Loucy (cell line): ENCODE data around the gene BFAR.

Experiments used
- EZH2phosphoT487 ChIP-seq: fragments of 200-600 bp; IDR thresholded peaks from 2 replicates; pipeline ENCODE4 v1.6.1; 2018; ENCODE audit warnings: antibody characterized with exemption, mild to moderate bottlenecking, moderate library complexity, borderline replicate concordance
- TF ChIP-seq, protein P1 (sequence below): fragments of 200-600 bp; sonication (generic); conservative IDR thresholded peaks from 2 replicates; pipeline ENCODE4 v1.5.1; 2014; ENCODE audit warnings: mild to moderate bottlenecking, antibody characterized with exemption, low read length

GRCh38 chr16:14667347-14668266 is 34.9 kb downstream of the BFAR start:
- TF ChIP-seq, protein P1, sequence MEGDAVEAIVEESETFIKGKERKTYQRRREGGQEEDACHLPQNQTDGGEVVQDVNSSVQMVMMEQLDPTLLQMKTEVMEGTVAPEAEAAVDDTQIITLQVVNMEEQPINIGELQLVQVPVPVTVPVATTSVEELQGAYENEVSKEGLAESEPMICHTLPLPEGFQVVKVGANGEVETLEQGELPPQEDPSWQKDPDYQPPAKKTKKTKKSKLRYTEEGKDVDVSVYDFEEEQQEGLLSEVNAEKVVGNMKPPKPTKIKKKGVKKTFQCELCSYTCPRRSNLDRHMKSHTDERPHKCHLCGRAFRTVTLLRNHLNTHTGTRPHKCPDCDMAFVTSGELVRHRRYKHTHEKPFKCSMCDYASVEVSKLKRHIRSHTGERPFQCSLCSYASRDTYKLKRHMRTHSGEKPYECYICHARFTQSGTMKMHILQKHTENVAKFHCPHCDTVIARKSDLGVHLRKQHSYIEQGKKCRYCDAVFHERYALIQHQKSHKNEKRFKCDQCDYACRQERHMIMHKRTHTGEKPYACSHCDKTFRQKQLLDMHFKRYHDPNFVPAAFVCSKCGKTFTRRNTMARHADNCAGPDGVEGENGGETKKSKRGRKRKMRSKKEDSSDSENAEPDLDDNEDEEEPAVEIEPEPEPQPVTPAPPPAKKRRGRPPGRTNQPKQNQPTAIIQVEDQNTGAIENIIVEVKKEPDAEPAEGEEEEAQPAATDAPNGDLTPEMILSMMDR: no peak
- TF ChIP-seq EZH2phosphoT487: no peak
